GM19193 (cell line): ENCODE measurements around the gene HLA-C.

Experiments used
- POLR2A ChIP-seq: IDR thresholded peaks from 4 replicates; pipeline ENCODE4 v1.6.1; 2011; ENCODE audit not compliant: insufficient read depth, insufficient read length; ENCODE audit errors: extremely low read depth

HLA-C gene

GRCh38 chr6:31243508-31243907 lies 28.4 kb downstream of the HLA-C start:
- no peak for TF ChIP-seq POLR2A

GRCh38 chr6:31239854-31240253 lies 32.0 kb downstream of the HLA-C start:
- no peak for TF ChIP-seq POLR2A

GRCh38 chr6:31228476-31228875 lies 43.4 kb downstream of the HLA-C start:
- no peak for TF ChIP-seq POLR2A

- TF ChIP-seq POLR2A = no peak
Observed at GRCh38 chr6:31227143-31227542, 44.7 kb downstream of the HLA-C start.

- TF ChIP-seq POLR2A = no peak
Observed at GRCh38 chr6:31225735-31226134, 46.2 kb downstream of the HLA-C start.

GRCh38 chr6:31222496-31222895 lies 49.4 kb downstream of the HLA-C start:
- no peak for TF ChIP-seq POLR2A
